Lung (tissue), 12 donors: ENCODE data around the gene PTPRU. TPM values are rescaled to one million over a fixed set of nuclear protein-coding genes. Genes with fewer than 3 reads are reported as not detected.

Source experiments
- ATAC-seq: fragments of 200-7000 bp; cut with Tn5 transposase; one replicate; pipeline ENCODE4 v1.9.1; 2020; ENCODE audit warnings: moderate number of reproducible peaks; ENCODE audit not compliant: insufficient read depth, low FRiP score
- DNase-seq, 3 donors: peaks; one replicate each; pipeline ENCODE4 v3.0.0-alpha.2; 2013 to 2017
- H3K27ac ChIP-seq, 2 donors: one replicate each; pipeline ENCODE4 v1.5.1; 2013; ENCODE audit warnings: mild to moderate bottlenecking in 2 of 2, moderate library complexity in 2 of 2, control low read depth in 1 of 2, inconsistent platforms in 1 of 2, low read depth in 1 of 2, low read length in 1 of 2
- H3K27me3 ChIP-seq, 3 donors: one replicate each; pipeline ENCODE4 v1.5.1; 2013; ENCODE audit warnings: low read length in 2 of 3; ENCODE audit not compliant: control insufficient read depth in 3 of 3, insufficient read depth in 3 of 3
- H3K36me3 ChIP-seq, 4 donors: one replicate each; pipeline ENCODE4 v1.5.1; 2013; ENCODE audit warnings: low read length in 4 of 4, mild to moderate bottlenecking in 1 of 4, moderate library complexity in 1 of 4; ENCODE audit not compliant: control insufficient read depth in 4 of 4, insufficient read depth in 4 of 4
- H3K4me1 ChIP-seq, 5 donors: one replicate each; pipeline ENCODE4 v1.5.1; 2013; ENCODE audit warnings: low read length in 5 of 5, mild to moderate bottlenecking in 2 of 5, moderate library complexity in 1 of 5; ENCODE audit not compliant: control insufficient read depth in 5 of 5, insufficient read depth in 5 of 5
- H3K4me3 ChIP-seq: one replicate; pipeline ENCODE4 v1.5.1; 2013; ENCODE audit warnings: mild to moderate bottlenecking, control low read depth, moderate library complexity
- H3K9ac ChIP-seq, 2 donors: one replicate each; pipeline ENCODE4 v1.5.1; 2013; ENCODE audit warnings: low read length in 2 of 2, control low read depth in 1 of 2; ENCODE audit not compliant: insufficient read depth in 1 of 2
- H3K9me3 ChIP-seq, 4 donors: one replicate each; pipeline ENCODE4 v1.5.1; 2013; ENCODE audit warnings: low read length in 3 of 4, mild to moderate bottlenecking in 1 of 4, moderate library complexity in 1 of 4; ENCODE audit not compliant: control insufficient read depth in 4 of 4, insufficient read depth in 3 of 4
- CTCF ChIP-seq: IDR thresholded peaks from 2 replicates; pipeline ENCODE4 v1.5.1; 2012; ENCODE audit warnings: mild to moderate bottlenecking; ENCODE audit errors: control extremely low read depth, extremely low read depth
- WGBS, 2 donors: extraction: QIAGEN DNeasy Blood & Tissue Kit; methylation state at CpG; one replicate each; pipeline ENCODE4 v1.1.7; 2013; 5-methylcytosine and 5-hydroxymethylcytosine counted together
- polyA plus RNA-seq, 2 donors: library from polyadenylated mRNA; stranded (reverse); fragments of 200-250 nt; gene quantifications; one replicate each; pipeline ENCODE4 v1.2.1, GENCODE V29; 2013
- total RNA-seq, 2 donors: library from RNA; depleted of rRNA in 1 of 2; stranded (reverse); fragments of >200 nt in 1 of 2; gene quantifications; one replicate each; pipeline ENCODE4 v1.2.1, GENCODE V29; 2014 to 2021
- donor health status: control.
- donor health status: control.
- donor health status: Bipolar disorder and iron deficiency.
- donor health status: healthy.
- donor health status: DM: yes; HTN: yes; CAD: no.

Gene PTPRU
- total and polyA plus RNA-seq, 4 donors: 22.6 to 55.3 (median 32.9) TPM

DNA sequence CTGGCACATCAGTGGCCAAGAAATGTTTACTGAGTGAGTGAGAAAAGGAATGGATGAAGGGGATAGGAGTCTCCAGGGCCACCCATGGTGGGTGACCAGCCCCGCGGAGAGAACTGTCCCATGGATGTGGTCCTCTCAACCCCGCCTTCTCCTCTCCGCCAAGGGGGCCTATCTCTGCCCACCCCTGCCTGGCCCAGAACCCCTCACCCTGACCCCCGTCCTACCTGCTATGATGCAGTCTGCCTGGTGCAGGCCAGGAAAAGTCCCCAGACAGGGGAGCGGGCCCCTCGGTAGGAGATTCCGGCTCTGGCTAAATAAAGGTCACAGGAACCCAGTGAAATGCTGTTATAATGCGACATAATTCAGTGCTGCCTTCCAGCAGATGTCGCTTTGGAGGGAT lies 107.6 kb downstream of the PTPRU start:
- no peaks in the 10 kb centered on the region for H3K36me3 ChIP-seq
- no peak overlapping the region for H3K9ac ChIP-seq
- H3K27ac ChIP-seq: no peak overlapping the region
- no peaks in the 10 kb centered on the region for H3K9me3 ChIP-seq
- 58 to 68% methylated on average over 10 of the region's 10 CpGs for WGBS, 2 donors
- no peak for TF ChIP-seq CTCF
- H3K4me1 ChIP-seq: no peaks in the 10 kb centered on the region
- ATAC-seq (no peak), DNase-seq (no peak)
- peaks cover 0 to 4% (median 0%) of the 10 kb centered on the region in 3 donors for H3K27me3 ChIP-seq
- H3K4me3 ChIP-seq: no peak overlapping the region

DNA sequence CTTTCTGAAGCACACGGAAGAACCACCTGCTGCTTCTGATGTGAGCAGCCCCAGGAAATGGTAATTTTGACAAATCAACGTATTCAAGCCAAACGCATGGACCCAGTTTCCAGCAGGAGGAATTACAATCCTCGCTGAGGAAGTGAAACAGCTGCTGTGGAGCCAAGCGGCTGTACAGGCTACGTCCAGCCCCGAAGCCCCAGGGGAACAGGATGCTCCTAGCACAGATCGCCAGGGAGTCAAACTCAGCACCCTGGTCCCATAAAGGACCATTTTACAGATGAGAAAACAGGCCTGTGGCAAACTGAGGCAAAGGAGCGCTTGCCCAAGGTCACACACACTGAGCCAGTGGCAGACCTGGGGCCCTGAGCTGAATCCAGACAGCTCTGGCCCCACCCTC lies 108.0 kb downstream of the PTPRU start:
- WGBS, 2 donors: 39 to 45% methylated on average over 9 of the region's 9 CpGs
- no peaks in the 10 kb centered on the region for H3K36me3 ChIP-seq
- H3K9ac ChIP-seq: no peak overlapping the region
- no peak overlapping the region for H3K27ac ChIP-seq
- ATAC-seq: no peak
- H3K4me3 ChIP-seq: no peak overlapping the region
- no peaks in the 10 kb centered on the region for H3K9me3 ChIP-seq
- no peaks in the 10 kb centered on the region for H3K4me1 ChIP-seq
- no peak for DNase-seq
- H3K27me3 ChIP-seq: peaks cover 0 to 4% (median 0%) of the 10 kb centered on the region in 3 donors
- TF ChIP-seq CTCF: no peak

DNA sequence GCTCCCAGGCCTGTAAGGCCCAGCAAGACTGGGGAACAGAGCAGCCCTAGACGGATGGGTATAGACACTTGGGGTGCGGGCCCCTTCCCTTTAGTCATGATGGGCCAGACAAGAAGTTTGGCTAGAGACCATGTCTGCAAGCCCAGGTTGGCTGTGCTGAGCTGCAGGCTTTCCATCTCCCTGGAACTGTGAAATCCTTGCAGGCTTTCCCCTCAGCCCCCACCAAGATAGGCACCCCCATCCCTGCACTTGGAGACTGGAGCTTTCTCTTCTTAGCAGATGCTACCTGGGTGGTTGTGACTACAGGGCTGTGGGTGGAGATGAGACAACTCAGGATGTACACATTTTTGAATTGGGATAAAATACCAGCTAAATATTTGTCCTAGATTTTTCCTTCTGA lies 110.3 kb downstream of the PTPRU start:
- Histone ChIP-seq H3K9ac (no peak overlapping the region), H3K27me3 (peaks cover 0 to 4% (median 0%) of the 10 kb centered on the region in 3 donors), H3K4me3 (no peak overlapping the region), H3K4me1 (no peaks in the 10 kb centered on the region), H3K36me3 (no peaks in the 10 kb centered on the region), H3K27ac (no peak overlapping the region), H3K9me3 (no peaks in the 10 kb centered on the region)
- ATAC-seq (no peak), DNase-seq (no peak)
- TF ChIP-seq CTCF: no peak
- 93 to 100% methylated on average over 2 of the region's 2 CpGs for WGBS, 2 donors

- Histone ChIP-seq H3K4me3 (no peak overlapping the region), H3K4me1 (no peaks in the 10 kb centered on the region), H3K27me3 (peaks cover 0 to 4% (median 0%) of the 10 kb centered on the region in 3 donors), H3K9ac (no peak overlapping the region), H3K36me3 (no peaks in the 10 kb centered on the region), H3K27ac (no peak overlapping the region), H3K9me3 (no peaks in the 10 kb centered on the region)
- ATAC-seq (no peak), DNase-seq (no peak)
- TF ChIP-seq CTCF: no peak
- 83 to 90% methylated on average over 23 of the region's 23 CpGs for WGBS, 2 donors
Observed at GRCh38 chr1:29349871-29350491, 113.7 kb downstream of the PTPRU start.
